T-cell (primary cell): ENCODE measurements around the gene TTLL8. TPM values are rescaled to one million over a fixed set of nuclear protein-coding genes. Genes with fewer than 3 reads are reported as not detected.

Experiments used
- ATAC-seq, 4 experiments: fragments of 200-7000 bp in 3 of 4; fragments of 150-1000 bp in 1 of 4; cut with Tn5 transposase; replicated peaks in 1 of 4; 1 replicate in 3 of 4; 2 replicates in 1 of 4; pipeline ENCODE4 v1.10.0; 2021; ENCODE audit warnings: moderate library complexity in 3 of 4, mild to moderate bottlenecking in 2 of 4, moderate number of reproducible peaks in 1 of 4
- CTCF ChIA-PET, 2 donors: fragments of 300-600 bp; sonication (Branson Sonifier 250); formaldehyde crosslinking; loops; one replicate each; lab custom pipeline; 2022; ENCODE audit warnings: antibody characterized with exemption in 2 of 2; lab: Charles Lee
- POLR2A ChIA-PET, 2 donors: fragments of 300-600 bp; sonication (Branson Sonifier 250); formaldehyde crosslinking; loops; one replicate each; lab custom pipeline; 2022; ENCODE audit warnings: antibody characterized with exemption in 2 of 2; lab: Charles Lee
- DNase-seq, 35 experiments: peaks; one replicate each; pipeline versions ENCODE4 v3.0.0 to v3.0.0-alpha.2; 2013 to 2023
- H3K27ac ChIP-seq: one replicate; pipeline ENCODE4 v1.5.1; 2013; ENCODE audit warnings: low read length
- H3K27me3 ChIP-seq, 2 experiments: replicated peaks in 1 of 2; 1 replicate in 1 of 2; 2 replicates in 1 of 2; pipeline versions ENCODE4 v1.6.1 to v1.7.0; 2013; ENCODE audit warnings: low read length in 1 of 2, mixed read lengths in 1 of 2; ENCODE audit not compliant: control insufficient read depth in 2 of 2, insufficient read depth in 2 of 2; ENCODE audit errors: extremely low read depth in 1 of 2
- H3K36me3 ChIP-seq, 2 donors: 1 replicate in 1 of 2; 2 replicates in 1 of 2; pipeline versions ENCODE4 v1.6.1 to v1.7.0; 2013; ENCODE audit warnings: low read length in 1 of 2; ENCODE audit not compliant: control insufficient read depth in 2 of 2, insufficient read depth in 1 of 2; ENCODE audit errors: extremely low read depth in 1 of 2
- H3K4me1 ChIP-seq, 2 experiments: 1 replicate in 1 of 2; 2 replicates in 1 of 2; pipeline versions ENCODE4 v1.6.1 to v1.7.0; 2013; ENCODE audit warnings: low read length in 2 of 2, mixed read lengths in 1 of 2; ENCODE audit not compliant: insufficient read depth in 2 of 2, control insufficient read depth in 1 of 2; ENCODE audit errors: extremely low read depth in 1 of 2
- H3K4me3 ChIP-seq, 2 donors: 1 replicate in 1 of 2; 2 replicates in 1 of 2; pipeline versions ENCODE4 v1.5.1 to v1.7.0; 2013; ENCODE audit warnings: mild to moderate bottlenecking in 2 of 2, low read length in 1 of 2, moderate library complexity in 1 of 2; ENCODE audit not compliant: control insufficient read depth in 1 of 2; ENCODE audit errors: extremely low read depth in 1 of 2
- H3K9me3 ChIP-seq: 2 replicates; pipeline ENCODE4 v1.7.0; 2013
- H3K27ac Mint-ChIP-seq, 2 donors: one replicate each; pipeline ENCODE4 v1.8.0; 2020 to 2021; ENCODE audit warnings: mild to moderate bottlenecking in 2 of 2, mixed read lengths in 2 of 2
- H3K27me3 Mint-ChIP-seq, 2 donors: one replicate each; pipeline ENCODE4 v1.8.0; 2021 to 2022; ENCODE audit warnings: mixed read lengths in 2 of 2
- H3K36me3 Mint-ChIP-seq: one replicate; pipeline ENCODE4 v1.8.0; 2021; ENCODE audit warnings: mixed read lengths
- H3K4me1 Mint-ChIP-seq, 3 donors: one replicate each; pipeline ENCODE4 v1.8.0; 2020 to 2022; ENCODE audit warnings: mixed read lengths in 3 of 3, mild to moderate bottlenecking in 1 of 3
- H3K4me3 Mint-ChIP-seq, 3 donors: one replicate each; pipeline ENCODE4 v1.8.0; 2020 to 2022; ENCODE audit warnings: mild to moderate bottlenecking in 3 of 3, mixed read lengths in 3 of 3, moderate library complexity in 3 of 3
- H3K9me3 Mint-ChIP-seq, 3 donors: one replicate each; pipeline ENCODE4 v1.8.0; 2020 to 2022; ENCODE audit warnings: mixed read lengths in 3 of 3
- WGBS: methylation state at CpG from one replicate; pipeline ENCODE4 v1.1.5; 2013; ENCODE audit warnings: missing lambda C conversion rate; ENCODE audit not compliant: insufficient coverage; 5-methylcytosine and 5-hydroxymethylcytosine counted together
- total RNA-seq, 35 experiments: library from RNA in 6 of 35; stranded (reverse) in 6 of 35; fragments of 120-200 nt in 1 of 35; gene quantifications; one replicate each; pipeline versions ENCODE4 v1.2.1 to v1.2.4 and lab custom pipeline; 2013 to 2026

TTLL8 gene
- total RNA-seq, 5 donors from 2014 or later (not counting 1 experiment from before 2014, with no cell fraction given), result not detected

DNA sequence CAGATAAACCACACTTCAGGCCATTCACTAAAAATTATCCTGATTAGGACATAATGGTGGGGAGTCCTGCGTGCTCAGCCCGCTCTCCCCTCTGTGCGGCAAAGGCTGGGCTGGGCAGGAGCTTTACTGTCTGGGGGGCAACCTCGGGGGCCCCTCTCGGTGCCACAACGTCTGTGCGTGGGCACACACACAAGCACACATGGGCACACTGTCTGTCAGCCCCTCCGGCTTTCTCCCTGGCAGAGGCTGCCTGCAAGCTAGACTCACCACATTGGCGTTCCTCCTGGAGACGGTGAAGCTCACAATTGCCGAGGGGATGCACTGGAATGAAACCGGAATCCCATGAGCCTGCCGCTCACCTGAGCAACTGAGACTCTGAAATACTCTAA lies 22.0 kb upstream of the TTLL8 start:
- ATAC-seq, result no peak
- WGBS, result 78% methylated on average over 10 of the region's 13 CpGs
- ChIA-PET POLR2A (no interaction called here), CTCF (no interaction called here)
- peaks cover 0 to 4% (median 2%) of the 10 kb centered on the region in 3 donors for H3K4me1 Mint-ChIP-seq
- H3K4me1 ChIP-seq, result peaks cover 0 to 1% of the 10 kb centered on the region in 2 experiments
- no peak for DNase-seq
- H3K27ac Mint-ChIP-seq, result no peak overlapping the region
- H3K27ac ChIP-seq, result no peak overlapping the region
- H3K4me3 Mint-ChIP-seq, result no peak overlapping the region
- no peaks in the 10 kb centered on the region for H3K9me3 Mint-ChIP-seq
- H3K4me3 ChIP-seq, result no peak overlapping the region
- no peaks in the 10 kb centered on the region for H3K9me3 ChIP-seq
- H3K36me3 ChIP-seq, result no peaks in the 10 kb centered on the region
- H3K27me3 Mint-ChIP-seq, result peaks cover 4 to 22% of the 10 kb centered on the region in 2 donors
- H3K27me3 ChIP-seq, result peaks cover 0 to 34% of the 10 kb centered on the region in 2 experiments
- no peaks in the 10 kb centered on the region for H3K36me3 Mint-ChIP-seq

DNA sequence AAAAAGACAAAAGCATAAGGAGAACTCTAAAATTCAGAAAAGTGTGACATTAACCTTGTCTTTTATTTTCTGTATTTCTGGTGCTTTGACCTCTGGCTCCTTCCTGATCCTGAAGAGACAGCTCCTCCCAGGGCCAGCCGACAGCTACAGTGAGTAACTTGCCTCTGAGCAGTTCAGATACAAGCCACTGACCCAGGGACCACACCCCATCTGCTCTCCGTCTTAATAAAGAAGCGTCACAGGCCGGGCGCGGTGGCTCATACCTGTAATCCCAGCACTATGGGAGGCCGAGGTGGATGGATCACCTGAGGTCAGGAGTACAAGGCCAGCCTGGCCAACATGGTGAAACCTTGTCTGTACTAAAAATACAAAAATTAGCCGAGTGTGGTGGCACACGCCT lies 20.7 kb upstream of the TTLL8 start:
- H3K36me3 Mint-ChIP-seq, result no peaks in the 10 kb centered on the region
- WGBS, result 96% methylated on average over 8 of the region's 9 CpGs
- POLR2A ChIA-PET, result no interaction called here
- H3K4me3 Mint-ChIP-seq, result no peak overlapping the region
- Histone ChIP-seq H3K36me3 (no peaks in the 10 kb centered on the region), H3K27ac (no peak overlapping the region), H3K4me3 (no peak overlapping the region), H3K27me3 (peaks cover 0 to 26% of the 10 kb centered on the region in 2 experiments), H3K4me1 (no peaks in the 10 kb centered on the region), H3K9me3 (no peaks in the 10 kb centered on the region)
- CTCF ChIA-PET, result no interaction called here
- no peak overlapping the region for H3K27ac Mint-ChIP-seq
- H3K27me3 Mint-ChIP-seq, result peaks cover 4 to 17% of the 10 kb centered on the region in 2 donors
- ATAC-seq (no peak), DNase-seq (no peak)
- peaks cover 0 to 4% (median 2%) of the 10 kb centered on the region in 3 donors for H3K4me1 Mint-ChIP-seq
- H3K9me3 Mint-ChIP-seq, result no peaks in the 10 kb centered on the region

GRCh38 chr22:50078246-50078645 lies 20.1 kb upstream of the TTLL8 start:
- no peaks in the 10 kb centered on the region for H3K9me3 Mint-ChIP-seq
- 100% methylated on average over 3 of the region's 13 CpGs for WGBS
- no peaks in the 10 kb centered on the region for H3K4me1 ChIP-seq
- POLR2A ChIA-PET, result no interaction called here
- no peaks in the 10 kb centered on the region for H3K36me3 Mint-ChIP-seq
- CTCF ChIA-PET, result no interaction called here
- H3K4me3 ChIP-seq, result no peak overlapping the region
- DNase-seq (no peak), ATAC-seq (no peak)
- peaks cover 0 to 21% of the 10 kb centered on the region in 2 experiments for H3K27me3 ChIP-seq
- H3K27ac ChIP-seq, result no peak overlapping the region
- H3K36me3 ChIP-seq, result no peaks in the 10 kb centered on the region
- no peak overlapping the region for H3K4me3 Mint-ChIP-seq
- H3K9me3 ChIP-seq, result no peaks in the 10 kb centered on the region
- H3K4me1 Mint-ChIP-seq, result peaks cover 0 to 4% (median 2%) of the 10 kb centered on the region in 3 donors
- H3K27ac Mint-ChIP-seq, result no peak overlapping the region
- H3K27me3 Mint-ChIP-seq, result peaks cover 4 to 14% of the 10 kb centered on the region in 2 donors

- 88% methylated on average over 27 of the region's 43 CpGs for WGBS
- Histone ChIP-seq H3K4me3 (no peak overlapping the region), H3K4me1 (no peaks in the 10 kb centered on the region), H3K27ac (no peak overlapping the region), H3K27me3 (peaks cover 0 to 15% of the 10 kb centered on the region in 2 experiments), H3K36me3 (no peaks in the 10 kb centered on the region), H3K9me3 (no peaks in the 10 kb centered on the region)
- Mint-ChIP-seq H3K9me3 (no peaks in the 10 kb centered on the region), H3K27me3 (peaks cover 4 to 7% of the 10 kb centered on the region in 2 donors), H3K4me1 (no peaks in the 10 kb centered on the region), H3K36me3 (no peaks in the 10 kb centered on the region), H3K4me3 (no peak overlapping the region), H3K27ac (no peak overlapping the region)
- no peak for DNase-seq
- no peak for ATAC-seq
- ChIA-PET CTCF (no interaction called here), POLR2A (interaction anchor here in 1 of 2 donors (0.6 kb wide), 1 partner anchor 289 kb away, joined by 5 read pairs; no protein-coding TSS in a partner anchor)
Measured at GRCh38 chr22:50076646-50077535, 18.8 kb upstream of the TTLL8 start.

GRCh38 chr22:50074551-50075530 lies 16.7 kb upstream of the TTLL8 start:
- Histone ChIP-seq H3K4me1 (no peaks in the 10 kb centered on the region), H3K27me3 (peaks cover 0 to 16% of the 10 kb centered on the region in 2 experiments), H3K4me3 (no peak overlapping the region), H3K36me3 (no peaks in the 10 kb centered on the region), H3K9me3 (no peaks in the 10 kb centered on the region), H3K27ac (no peak overlapping the region)
- 93% methylated on average over 25 of the region's 32 CpGs for WGBS
- H3K36me3 Mint-ChIP-seq, result no peaks in the 10 kb centered on the region
- DNase-seq, result no peak
- POLR2A ChIA-PET, result no interaction called here
- H3K4me1 Mint-ChIP-seq, result no peaks in the 10 kb centered on the region
- H3K9me3 Mint-ChIP-seq, result no peaks in the 10 kb centered on the region
- peaks cover 0 to 3% of the 10 kb centered on the region in 2 donors for H3K27me3 Mint-ChIP-seq
- no peak overlapping the region for H3K27ac Mint-ChIP-seq
- ATAC-seq, result no peak
- CTCF ChIA-PET, result no interaction called here
- no peak overlapping the region for H3K4me3 Mint-ChIP-seq

- 83% methylated on average over 16 of the region's 17 CpGs for WGBS
- Mint-ChIP-seq H3K27ac (no peak overlapping the region), H3K4me3 (no peak overlapping the region), H3K4me1 (no peaks in the 10 kb centered on the region), H3K9me3 (no peaks in the 10 kb centered on the region), H3K36me3 (no peaks in the 10 kb centered on the region), H3K27me3 (peaks cover 0 to 3% of the 10 kb centered on the region in 2 donors)
- Histone ChIP-seq H3K4me3 (no peak overlapping the region), H3K4me1 (no peaks in the 10 kb centered on the region), H3K36me3 (no peaks in the 10 kb centered on the region), H3K27me3 (peaks cover 0 to 16% of the 10 kb centered on the region in 2 experiments), H3K9me3 (no peaks in the 10 kb centered on the region), H3K27ac (no peak overlapping the region)
- ChIA-PET POLR2A (no interaction called here), CTCF (no interaction called here)
- DNase-seq, result no peak
- ATAC-seq, result no peak
Measured at GRCh38 chr22:50074056-50074455, 16.0 kb upstream of the TTLL8 start.
